HepG2 (cell line): ENCODE results near the gene AP3D1. TPM values are rescaled to one million over a fixed set of nuclear protein-coding genes. Genes with fewer than 3 reads are reported as not detected.

ENCODE experiments used
- FIP1L1 ChIP-seq: fragments of 200-400 bp; formaldehyde crosslinking; IDR thresholded peaks from 2 replicates; pipeline ENCODE4 v1.6.1; 2018; ENCODE audit warnings: low read depth, mild to moderate bottlenecking, low read length, moderate library complexity, borderline replicate concordance; ENCODE audit not compliant: insufficient read depth
- MZF1 ChIP-seq: sonication (generic); formaldehyde crosslinking; IDR thresholded peaks from 2 replicates; pipeline ENCODE4 v1.8.1; 2023; ENCODE audit warnings: mild to moderate bottlenecking, missing genetic modification reagents, borderline replicate concordance
- NBN ChIP-seq: fragments of 450-650 bp; conservative IDR thresholded peaks from 2 replicates; pipeline ENCODE4 v1.6.1; 2017
- NR1H2 ChIP-seq: sonication (generic); formaldehyde crosslinking; IDR thresholded peaks from 2 replicates; pipeline ENCODE4 v1.8.1; 2022; ENCODE audit warnings: low read depth, missing genetic modification reagents, borderline replicate concordance
- RAD51 ChIP-seq: fragments of 450-650 bp; IDR thresholded peaks from 2 replicates; pipeline ENCODE4 v1.6.1; 2016; ENCODE audit warnings: borderline replicate concordance
- SKI ChIP-seq: fragments of 450-650 bp; IDR thresholded peaks from one replicate; pipeline ENCODE4 v1.6.1; 2018; ENCODE audit warnings: mild to moderate bottlenecking; ENCODE audit not compliant: partially characterized antibody
- STAT5B ChIP-seq: sonication (generic); formaldehyde crosslinking; IDR thresholded peaks from 2 replicates; pipeline ENCODE4 v1.4.0; 2020; ENCODE audit warnings: missing genetic modification reagents
- YEATS2 ChIP-seq: sonication (generic); formaldehyde crosslinking; IDR thresholded peaks from 2 replicates; pipeline ENCODE4 v1.4.0; 2020; ENCODE audit warnings: missing genetic modification reagents, borderline replicate concordance
- ZNF230 ChIP-seq: sonication (generic); formaldehyde crosslinking; IDR thresholded peaks from 2 replicates; pipeline ENCODE4 v1.4.0; 2020; ENCODE audit warnings: mild to moderate bottlenecking, missing genetic modification reagents
- ZNF263 ChIP-seq: sonication (generic); formaldehyde crosslinking; IDR thresholded peaks from 2 replicates; pipeline ENCODE4 v1.4.0; 2020; ENCODE audit warnings: missing genetic modification reagents
- ZNF432 ChIP-seq: sonication (generic); formaldehyde crosslinking; IDR thresholded peaks from 2 replicates; pipeline ENCODE4 v1.5.0; 2020; ENCODE audit warnings: missing genetic modification reagents, mild to moderate bottlenecking, borderline replicate concordance
- ZNF441 ChIP-seq: sonication (generic); formaldehyde crosslinking; IDR thresholded peaks from 2 replicates; pipeline ENCODE4 v1.7.0; 2021; ENCODE audit warnings: missing genetic modification reagents, borderline replicate concordance
- ZNF530 ChIP-seq: sonication (generic); formaldehyde crosslinking; IDR thresholded peaks from 2 replicates; pipeline ENCODE4 v1.5.0; 2020; ENCODE audit warnings: low read depth, mild to moderate bottlenecking, missing genetic modification reagents
- ZNF547 ChIP-seq: sonication (generic); formaldehyde crosslinking; IDR thresholded peaks from 2 replicates; pipeline ENCODE4 v1.5.1; 2020; ENCODE audit warnings: mild to moderate bottlenecking, missing genetic modification reagents
- ZNF629 ChIP-seq: sonication (generic); formaldehyde crosslinking; conservative IDR thresholded peaks from 2 replicates; pipeline ENCODE4 v1.5.0; 2020; ENCODE audit warnings: missing genetic modification reagents
- ZNF670 ChIP-seq: sonication (generic); formaldehyde crosslinking; IDR thresholded peaks from 2 replicates; pipeline ENCODE4 v1.8.0; 2022; ENCODE audit warnings: mild to moderate bottlenecking, missing genetic modification reagents, borderline replicate concordance
- ZNF713 ChIP-seq: sonication (generic); formaldehyde crosslinking; IDR thresholded peaks from 2 replicates; pipeline ENCODE4 v1.4.0; 2020; ENCODE audit warnings: mild to moderate bottlenecking, missing genetic modification reagents
- ZNF772 ChIP-seq: sonication (generic); formaldehyde crosslinking; IDR thresholded peaks from 2 replicates; pipeline ENCODE4 v1.5.0; 2020; ENCODE audit warnings: mild to moderate bottlenecking, missing genetic modification reagents
- polyA plus RNA-seq, 8 experiments: library from polyadenylated mRNA; depleted of rRNA in 3 of 8; stranded (reverse) in 7 of 8; unstranded in 1 of 8; fragments of >200 nt; fragmentation: Illumina TruSeq in 4 of 8; extraction: Trizol in 4 of 8; gene quantifications; 2 replicates each; pipeline versions ENCODE4 v1.2.1 to v1.2.3, GENCODE V29; 2011 to 2016; ENCODE audit warnings: low read depth in 4 of 8, missing spikeins in 1 of 8, mixed read lengths in 1 of 8; ENCODE audit not compliant: insufficient read depth in 1 of 8
- total RNA-seq, 5 experiments: library from RNA; depleted of rRNA; stranded (reverse); fragments of >200 nt; fragmentation: Illumina TruSeq; extraction: Trizol; gene quantifications; 2 replicates each; pipeline ENCODE4 v1.2.3, GENCODE V29; 2016; ENCODE audit warnings: low read depth in 1 of 5
- TF ChIP-seq, protein P1 (sequence below): sonication (generic); formaldehyde crosslinking; IDR thresholded peaks from 2 replicates; pipeline ENCODE4 v1.5.0; 2020; ENCODE audit warnings: missing genetic modification reagents
- TF ChIP-seq, protein P2 (sequence below): sonication (generic); formaldehyde crosslinking; IDR thresholded peaks from 2 replicates; pipeline ENCODE4 v1.8.0; 2022; ENCODE audit warnings: mild to moderate bottlenecking, missing genetic modification reagents
- TF ChIP-seq, protein P3 (sequence below): sonication (generic); formaldehyde crosslinking; IDR thresholded peaks from 2 replicates; pipeline ENCODE4 v1.4.0; 2020; ENCODE audit warnings: missing genetic modification reagents
- TF ChIP-seq, protein P4 (sequence below): sonication (generic); formaldehyde crosslinking; IDR thresholded peaks from 2 replicates; pipeline ENCODE4 v1.4.0; 2020; ENCODE audit warnings: mild to moderate bottlenecking, low read depth, missing genetic modification reagents
- TF ChIP-seq, protein P5 (sequence below): sonication (generic); formaldehyde crosslinking; IDR thresholded peaks from 2 replicates; pipeline ENCODE4 v1.5.1; 2020; ENCODE audit warnings: missing genetic modification reagents, mild to moderate bottlenecking, borderline replicate concordance

AP3D1 gene
- total and polyA plus RNA-seq, 2 of the 13 experiments (the other 11 are each of a cell fraction or from before 2014, with no cell fraction given): 68.0 to 82.6 TPM

DNA sequence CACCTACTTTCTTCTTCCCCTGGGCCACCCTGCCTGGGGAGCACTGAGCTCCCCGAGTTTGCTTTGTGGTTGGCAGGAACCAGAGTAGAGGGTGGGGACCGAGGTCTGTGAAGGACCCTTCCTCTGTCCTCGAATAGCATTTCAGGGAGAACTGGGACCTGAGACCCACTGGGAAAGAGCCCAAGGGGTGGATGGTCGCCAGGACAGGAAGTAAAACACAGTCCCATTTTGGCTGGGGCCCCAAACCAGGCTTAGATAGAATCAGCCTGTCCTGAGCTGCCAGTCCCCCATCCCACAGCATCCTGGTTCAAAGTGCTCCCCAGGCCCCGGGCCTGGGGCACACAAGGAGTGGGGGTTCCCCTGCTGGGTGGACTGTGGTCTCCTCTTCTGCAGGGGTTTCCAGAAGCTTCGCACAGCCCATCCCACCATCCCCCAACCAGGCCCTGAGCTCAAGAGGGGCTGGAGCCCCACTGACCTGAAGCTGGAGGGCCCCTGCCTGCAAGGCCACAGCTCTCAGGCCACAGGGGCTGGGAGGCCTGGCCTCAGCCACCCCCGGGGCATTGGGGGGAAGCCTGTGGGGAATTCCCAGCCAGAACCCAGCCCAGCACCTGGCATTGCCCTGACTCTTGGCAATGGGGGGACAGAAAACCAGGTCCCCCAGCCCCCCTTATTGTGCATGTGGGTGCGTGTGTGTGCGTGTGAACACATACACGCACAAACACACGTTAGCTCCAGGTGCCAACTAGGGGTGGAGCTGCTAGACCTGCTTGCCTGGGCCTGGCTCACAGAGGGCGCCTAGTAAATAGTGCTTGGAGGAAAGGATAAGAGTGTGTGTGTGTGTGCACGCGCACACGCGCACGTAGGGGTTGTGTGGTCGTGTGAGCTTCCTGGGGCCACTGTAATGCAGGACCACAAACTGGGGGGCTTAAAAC is 99.3 kb downstream of the AP3D1 start (continued):
- TF ChIP-seq ZNF547 (no peak), ZNF670 (no peak), SKI (no peak), ZNF230 (CRISPR knock-in tag) (no peak), STAT5B (CRISPR knock-in tag) (no peak), ZNF629 (no peak), ZNF263 (CRISPR knock-in tag) (peak; percentile 72), YEATS2 (CRISPR knock-in tag) (no peak), MZF1 (CRISPR knock-in tag) (no peak), NR1H2 (CRISPR knock-in tag) (no peak), ZNF772 (CRISPR knock-in tag) (no peak), RAD51 (no peak), ZNF713 (CRISPR knock-in tag) (no peak), ZNF432 (CRISPR knock-in tag) (no peak), NBN (no peak), FIP1L1 (no peak), ZNF530 (CRISPR knock-in tag) (no peak), ZNF441 (CRISPR knock-in tag) (peak; percentile 51; the same call in 1 of the 2 replicates)
- TF ChIP-seq, protein P1, sequence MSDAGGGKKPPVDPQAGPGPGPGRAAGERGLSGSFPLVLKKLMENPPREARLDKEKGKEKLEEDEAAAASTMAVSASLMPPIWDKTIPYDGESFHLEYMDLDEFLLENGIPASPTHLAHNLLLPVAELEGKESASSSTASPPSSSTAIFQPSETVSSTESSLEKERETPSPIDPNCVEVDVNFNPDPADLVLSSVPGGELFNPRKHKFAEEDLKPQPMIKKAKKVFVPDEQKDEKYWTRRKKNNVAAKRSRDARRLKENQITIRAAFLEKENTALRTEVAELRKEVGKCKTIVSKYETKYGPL (CRISPR knock-in tag): no peak
- TF ChIP-seq, protein P2, sequence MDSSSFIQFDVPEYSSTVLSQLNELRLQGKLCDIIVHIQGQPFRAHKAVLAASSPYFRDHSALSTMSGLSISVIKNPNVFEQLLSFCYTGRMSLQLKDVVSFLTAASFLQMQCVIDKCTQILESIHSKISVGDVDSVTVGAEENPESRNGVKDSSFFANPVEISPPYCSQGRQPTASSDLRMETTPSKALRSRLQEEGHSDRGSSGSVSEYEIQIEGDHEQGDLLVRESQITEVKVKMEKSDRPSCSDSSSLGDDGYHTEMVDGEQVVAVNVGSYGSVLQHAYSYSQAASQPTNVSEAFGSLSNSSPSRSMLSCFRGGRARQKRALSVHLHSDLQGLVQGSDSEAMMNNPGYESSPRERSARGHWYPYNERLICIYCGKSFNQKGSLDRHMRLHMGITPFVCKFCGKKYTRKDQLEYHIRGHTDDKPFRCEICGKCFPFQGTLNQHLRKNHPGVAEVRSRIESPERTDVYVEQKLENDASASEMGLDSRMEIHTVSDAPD (CRISPR knock-in tag): peak; percentile 77; the same call in 1 of the 2 replicates
- TF ChIP-seq, protein P3, sequence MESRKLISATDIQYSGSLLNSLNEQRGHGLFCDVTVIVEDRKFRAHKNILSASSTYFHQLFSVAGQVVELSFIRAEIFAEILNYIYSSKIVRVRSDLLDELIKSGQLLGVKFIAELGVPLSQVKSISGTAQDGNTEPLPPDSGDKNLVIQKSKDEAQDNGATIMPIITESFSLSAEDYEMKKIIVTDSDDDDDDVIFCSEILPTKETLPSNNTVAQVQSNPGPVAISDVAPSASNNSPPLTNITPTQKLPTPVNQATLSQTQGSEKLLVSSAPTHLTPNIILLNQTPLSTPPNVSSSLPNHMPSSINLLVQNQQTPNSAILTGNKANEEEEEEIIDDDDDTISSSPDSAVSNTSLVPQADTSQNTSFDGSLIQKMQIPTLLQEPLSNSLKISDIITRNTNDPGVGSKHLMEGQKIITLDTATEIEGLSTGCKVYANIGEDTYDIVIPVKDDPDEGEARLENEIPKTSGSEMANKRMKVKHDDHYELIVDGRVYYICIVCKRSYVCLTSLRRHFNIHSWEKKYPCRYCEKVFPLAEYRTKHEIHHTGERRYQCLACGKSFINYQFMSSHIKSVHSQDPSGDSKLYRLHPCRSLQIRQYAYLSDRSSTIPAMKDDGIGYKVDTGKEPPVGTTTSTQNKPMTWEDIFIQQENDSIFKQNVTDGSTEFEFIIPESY: peak; percentile 93
- TF ChIP-seq, protein P4, sequence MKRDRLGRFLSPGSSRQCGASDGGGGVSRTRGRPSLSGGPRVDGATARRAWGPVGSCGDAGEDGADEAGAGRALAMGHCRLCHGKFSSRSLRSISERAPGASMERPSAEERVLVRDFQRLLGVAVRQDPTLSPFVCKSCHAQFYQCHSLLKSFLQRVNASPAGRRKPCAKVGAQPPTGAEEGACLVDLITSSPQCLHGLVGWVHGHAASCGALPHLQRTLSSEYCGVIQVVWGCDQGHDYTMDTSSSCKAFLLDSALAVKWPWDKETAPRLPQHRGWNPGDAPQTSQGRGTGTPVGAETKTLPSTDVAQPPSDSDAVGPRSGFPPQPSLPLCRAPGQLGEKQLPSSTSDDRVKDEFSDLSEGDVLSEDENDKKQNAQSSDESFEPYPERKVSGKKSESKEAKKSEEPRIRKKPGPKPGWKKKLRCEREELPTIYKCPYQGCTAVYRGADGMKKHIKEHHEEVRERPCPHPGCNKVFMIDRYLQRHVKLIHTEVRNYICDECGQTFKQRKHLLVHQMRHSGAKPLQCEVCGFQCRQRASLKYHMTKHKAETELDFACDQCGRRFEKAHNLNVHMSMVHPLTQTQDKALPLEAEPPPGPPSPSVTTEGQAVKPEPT (CRISPR knock-in tag): no peak
- TF ChIP-seq, protein P5, sequence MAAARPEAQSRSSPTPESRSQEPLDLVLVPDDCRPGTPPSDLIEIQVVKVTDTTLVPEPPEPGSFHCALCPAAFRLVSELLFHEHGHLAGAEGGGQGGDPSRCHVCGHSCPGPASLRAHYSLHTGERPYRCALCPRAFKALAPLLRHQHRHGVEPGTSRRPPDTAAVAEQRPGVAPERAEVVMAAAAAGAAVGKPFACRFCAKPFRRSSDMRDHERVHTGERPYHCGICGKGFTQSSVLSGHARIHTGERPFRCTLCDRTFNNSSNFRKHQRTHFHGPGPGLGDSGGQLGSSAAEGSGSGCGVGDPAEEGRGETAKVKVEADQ (CRISPR knock-in tag): no peak
